Right hindlimb (tissue), 1 donor: ENCODE results near the gene ANKRD33.

Experiments used
- DNase-seq: peaks from one replicate; pipeline ENCODE4 v3.0.0-alpha.2; 2018

The ANKRD33 gene

DNA sequence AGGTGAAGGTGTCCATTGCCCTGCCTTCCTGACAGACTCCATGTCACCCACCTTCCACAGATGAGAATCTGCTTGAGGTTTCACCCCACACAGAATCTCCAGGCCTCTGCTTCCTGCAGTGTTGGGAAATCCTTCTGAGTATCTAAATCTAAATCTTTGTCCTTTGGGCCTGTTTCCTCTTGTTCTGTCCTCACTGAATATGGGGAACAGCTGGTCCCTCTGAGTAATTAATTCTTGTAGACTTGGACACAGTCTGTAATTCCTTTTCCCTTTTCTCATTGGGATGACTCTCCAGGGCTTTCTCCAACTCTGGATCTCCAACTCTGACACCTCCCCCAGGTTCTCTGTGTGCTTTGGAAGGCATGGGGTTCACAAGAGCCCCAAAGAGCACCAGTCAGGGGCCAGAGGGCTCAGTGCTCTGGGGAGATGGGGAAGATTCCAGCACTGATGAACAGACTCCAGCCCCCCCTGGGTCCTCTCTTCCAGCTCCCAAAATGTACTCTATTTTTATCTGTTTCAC, 17.1 kb downstream of the ANKRD33 start:
- DNase-seq = peak; percentile 15

DNA sequence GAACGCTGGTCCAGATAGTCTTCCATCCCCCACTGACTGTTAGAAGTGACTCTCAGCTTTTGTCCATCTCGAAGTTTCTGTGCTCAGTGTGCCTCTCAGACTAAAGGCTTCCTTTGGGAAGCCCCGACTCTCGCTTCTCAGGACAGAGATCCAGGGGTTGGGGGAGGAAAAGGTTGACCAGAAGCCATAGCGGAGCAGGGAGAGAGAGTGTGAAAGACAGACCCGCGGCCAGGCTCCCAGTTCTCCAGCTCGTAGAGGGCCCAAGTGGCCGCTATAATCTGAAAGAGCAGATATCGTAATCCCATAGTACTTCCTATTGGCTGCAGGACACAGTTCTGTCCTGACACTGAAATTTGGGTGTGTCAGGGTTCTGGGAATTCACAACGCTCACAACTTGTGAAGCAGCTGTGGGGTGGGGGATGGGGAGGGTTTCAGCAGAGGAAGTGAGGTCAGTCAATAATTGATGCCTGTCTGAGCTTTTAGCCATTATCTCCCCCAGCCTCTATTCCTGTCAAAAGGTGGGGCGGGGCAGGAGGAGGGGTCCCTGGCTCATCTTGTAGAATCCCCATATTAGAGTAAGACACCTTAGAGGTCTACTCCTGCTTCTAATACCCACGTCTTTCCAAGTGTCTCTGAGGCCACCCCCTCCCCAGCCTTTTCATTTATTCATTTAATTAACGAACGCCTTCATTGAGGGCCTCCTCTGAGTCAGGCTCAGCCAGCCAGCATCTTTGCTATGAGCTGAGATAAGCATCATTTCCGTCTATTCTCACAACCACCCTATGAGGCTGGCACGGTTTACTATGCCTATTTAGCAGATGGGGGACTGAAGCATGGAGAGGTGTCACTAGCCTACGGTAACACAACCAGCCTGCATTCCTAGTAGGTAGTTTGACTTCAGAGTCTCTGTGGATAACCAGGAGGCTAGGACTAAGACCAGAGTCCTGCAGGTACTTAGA, 17.8 kb downstream of the ANKRD33 start:
- peak; percentile 89 for DNase-seq

DNA sequence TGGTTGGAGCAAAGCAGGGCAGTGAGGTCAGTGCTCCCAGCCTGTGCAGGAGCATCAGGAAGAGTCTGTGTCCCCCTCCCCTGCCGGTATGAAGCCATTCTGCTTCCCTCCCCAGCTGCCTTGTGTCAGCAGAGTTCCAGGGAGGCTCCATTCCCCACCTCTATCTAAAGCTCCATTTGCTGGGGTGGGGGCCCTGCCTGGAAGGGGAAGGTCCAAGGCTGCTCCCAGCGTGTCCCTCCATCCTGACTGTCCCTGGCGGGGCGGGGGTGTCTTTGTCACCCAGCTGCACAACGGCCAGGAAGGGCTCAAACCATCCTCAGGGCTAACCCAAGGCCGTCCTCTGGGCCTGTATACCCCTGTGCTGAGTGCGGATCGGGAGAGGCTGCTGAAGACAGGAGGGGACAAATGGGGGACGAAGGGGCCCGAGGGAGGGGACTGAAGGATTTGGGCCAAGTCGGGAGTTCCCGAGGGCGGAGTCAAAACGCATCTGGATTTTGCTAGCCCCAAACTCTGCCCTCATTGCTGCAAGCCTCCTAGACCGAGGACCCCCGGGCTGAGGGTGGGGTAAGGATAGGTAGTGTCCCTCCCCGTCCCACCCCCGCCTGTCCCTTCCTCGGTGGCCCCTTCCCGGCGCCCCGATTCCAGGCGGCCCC, 18.7 kb downstream of the ANKRD33 start:
- DNase-seq = peak; percentile 63

DNA sequence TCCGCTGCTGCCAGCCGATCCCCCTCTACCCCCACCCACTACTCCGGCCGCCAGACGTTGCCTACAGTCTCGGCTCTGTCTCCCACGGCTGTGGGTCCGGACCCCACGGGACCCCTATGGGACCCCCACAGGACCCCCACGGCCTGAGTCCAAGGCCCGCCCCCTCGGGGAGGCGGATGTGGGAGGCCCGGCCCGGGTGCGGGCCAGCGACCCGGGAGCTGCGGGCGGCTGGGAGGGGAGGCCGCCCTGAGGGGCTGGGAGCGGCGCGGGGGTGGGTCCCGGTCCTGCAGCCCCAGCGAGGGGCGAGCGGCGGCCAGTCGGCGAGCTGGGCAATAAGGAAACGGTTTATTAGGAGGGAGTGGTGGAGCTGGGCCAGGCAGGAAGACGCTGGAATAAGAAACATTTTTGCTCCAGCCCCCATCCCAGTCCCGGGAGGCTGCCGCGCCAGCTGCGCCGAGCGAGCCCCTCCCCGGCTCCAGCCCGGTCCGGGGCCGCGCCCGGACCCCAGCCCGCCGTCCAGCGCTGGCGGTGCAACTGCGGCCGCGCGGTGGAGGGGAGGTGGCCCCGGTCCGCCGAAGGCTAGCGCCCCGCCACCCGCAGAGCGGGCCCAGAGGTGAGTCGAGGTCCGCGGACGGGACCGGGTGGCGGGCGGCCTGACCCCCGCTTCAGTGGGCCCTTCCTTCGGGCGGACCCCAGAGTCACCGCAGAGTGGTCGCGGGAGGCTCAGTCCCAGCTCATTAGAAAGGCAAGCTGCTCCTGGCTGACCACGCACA, 19.4 kb downstream of the ANKRD33 start, which contains the start of gene ACVRL1:
TSS of gene ACVRL1 (plus strand) at position 422 of the 773 bp plus-strand sequence. CDS start 4,971 bp downstream, outside the sequence.
- DNase-seq = peak; percentile 79

DNA sequence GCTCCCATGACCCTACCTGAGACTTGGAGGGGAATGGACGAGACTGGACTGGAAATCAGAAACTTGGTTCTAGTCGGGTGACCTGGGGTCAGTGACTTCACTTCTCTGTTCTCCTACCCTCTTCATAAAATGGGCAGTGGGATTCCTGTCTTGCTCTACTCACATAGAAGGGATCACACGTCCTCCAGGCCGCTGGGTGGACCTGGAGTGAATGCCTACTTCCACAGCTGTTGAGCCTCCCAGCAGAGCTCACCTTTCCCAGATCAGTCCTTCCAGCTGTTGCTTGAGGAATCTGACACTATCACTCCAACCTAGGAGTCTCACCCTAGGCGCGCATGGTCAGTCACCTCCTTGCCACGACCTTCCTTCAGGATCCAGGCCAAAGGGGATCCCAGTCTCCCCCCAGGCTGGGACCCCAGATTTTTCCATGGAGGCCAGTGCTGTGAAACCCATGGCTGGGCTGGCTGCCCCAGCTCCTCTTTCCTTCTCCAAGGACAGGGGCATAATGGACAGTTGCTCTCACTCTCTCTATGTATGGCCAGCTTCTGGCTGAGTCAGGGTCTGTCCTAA, 20.0 kb downstream of the ANKRD33 start:
- DNase-seq = peak; percentile 21

DNA sequence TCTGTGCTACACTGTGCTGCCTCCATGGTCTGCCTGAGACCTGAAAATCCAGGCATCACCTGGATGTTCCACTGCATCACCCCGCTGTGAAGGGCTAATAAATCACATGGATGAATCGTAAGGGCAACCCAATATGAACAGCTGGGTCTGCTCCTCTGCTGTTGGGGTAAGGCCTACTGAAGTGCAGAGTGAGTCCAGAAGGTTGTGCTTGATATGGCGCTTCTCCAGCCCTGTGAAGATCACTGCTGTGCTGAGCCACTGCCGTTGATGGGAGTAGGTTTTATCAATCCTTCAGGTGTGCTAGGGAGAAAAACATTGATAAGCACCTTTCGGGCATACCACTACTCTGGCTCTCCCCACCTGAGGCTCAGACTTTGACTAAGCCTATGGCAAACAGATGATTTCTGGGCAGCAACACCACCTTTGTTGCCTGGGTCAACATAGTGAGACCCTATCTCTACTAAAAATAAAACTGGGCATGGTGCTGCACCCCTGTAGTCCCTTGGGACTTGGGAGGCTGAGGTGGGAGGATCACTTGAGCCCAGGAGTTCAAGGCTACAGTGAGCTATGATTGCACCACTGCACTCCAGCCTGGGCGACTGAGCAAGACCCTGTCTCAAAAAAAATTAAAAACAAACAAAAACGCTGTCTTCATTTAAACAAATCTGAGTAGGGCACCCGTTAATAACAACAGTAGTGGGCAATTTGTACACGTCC, 21.1 kb downstream of the ANKRD33 start:
- no peak for DNase-seq

DNA sequence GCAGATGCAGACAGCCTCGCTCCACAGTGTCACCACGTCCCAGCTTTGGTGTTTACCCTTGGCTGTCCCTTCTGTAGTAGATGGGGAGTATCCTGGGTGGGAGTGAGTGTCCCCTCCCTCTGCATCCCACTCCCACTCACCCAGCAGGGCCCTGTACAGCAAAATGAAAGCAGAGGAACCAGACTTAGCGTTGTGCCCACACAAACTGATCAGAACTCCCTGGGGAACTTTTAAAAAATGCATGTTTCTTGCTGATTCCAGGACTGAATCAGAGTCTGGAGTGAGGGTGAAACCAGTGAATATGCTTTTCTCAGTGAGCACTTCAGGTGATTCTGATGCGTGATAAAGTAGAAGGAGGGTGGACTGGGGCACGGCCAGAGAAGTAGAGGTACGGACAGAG, 22.3 kb downstream of the ANKRD33 start:
- no peak for DNase-seq

DNA sequence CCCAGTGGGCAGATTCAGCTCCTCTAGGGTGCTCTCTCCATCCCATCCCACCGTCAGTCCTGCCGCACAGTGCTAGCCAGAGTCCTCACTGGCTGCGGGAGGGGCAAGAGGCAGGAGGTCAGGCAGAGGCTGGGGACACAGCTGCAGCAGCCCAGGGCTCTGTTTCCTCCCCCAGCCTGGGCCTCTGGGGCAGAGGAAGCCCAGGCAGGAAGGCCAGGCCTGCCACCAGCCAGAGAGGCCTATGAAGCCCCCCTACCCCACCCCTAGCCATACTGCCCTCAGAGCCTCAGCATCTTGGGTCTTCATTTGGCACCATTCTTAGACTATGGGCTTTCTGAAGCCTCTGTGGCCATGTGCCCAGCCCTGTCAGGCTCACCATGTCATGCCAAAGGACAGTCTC, 22.8 kb downstream of the ANKRD33 start:
- peak; percentile 32 for DNase-seq

DNA sequence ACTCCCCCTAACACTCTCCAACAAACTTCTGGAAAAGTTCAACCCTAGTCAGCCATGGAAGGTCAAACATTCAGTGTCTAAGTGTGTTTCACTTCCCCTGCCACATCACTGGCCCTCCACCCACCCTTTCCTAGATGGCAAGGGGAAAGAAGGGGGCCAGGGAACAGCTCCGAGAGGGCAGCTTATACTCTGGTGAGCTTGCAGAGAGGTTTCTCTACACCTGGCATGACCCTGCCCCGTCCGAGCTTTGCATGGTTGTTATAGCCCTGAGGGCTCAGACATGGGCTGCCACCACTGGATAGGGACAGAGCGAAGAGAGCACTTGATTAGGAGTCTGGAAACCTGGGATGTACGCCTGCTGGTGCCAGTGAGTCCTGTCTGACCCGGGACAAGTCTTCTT, 23.4 kb downstream of the ANKRD33 start:
- no peak for DNase-seq

DNA sequence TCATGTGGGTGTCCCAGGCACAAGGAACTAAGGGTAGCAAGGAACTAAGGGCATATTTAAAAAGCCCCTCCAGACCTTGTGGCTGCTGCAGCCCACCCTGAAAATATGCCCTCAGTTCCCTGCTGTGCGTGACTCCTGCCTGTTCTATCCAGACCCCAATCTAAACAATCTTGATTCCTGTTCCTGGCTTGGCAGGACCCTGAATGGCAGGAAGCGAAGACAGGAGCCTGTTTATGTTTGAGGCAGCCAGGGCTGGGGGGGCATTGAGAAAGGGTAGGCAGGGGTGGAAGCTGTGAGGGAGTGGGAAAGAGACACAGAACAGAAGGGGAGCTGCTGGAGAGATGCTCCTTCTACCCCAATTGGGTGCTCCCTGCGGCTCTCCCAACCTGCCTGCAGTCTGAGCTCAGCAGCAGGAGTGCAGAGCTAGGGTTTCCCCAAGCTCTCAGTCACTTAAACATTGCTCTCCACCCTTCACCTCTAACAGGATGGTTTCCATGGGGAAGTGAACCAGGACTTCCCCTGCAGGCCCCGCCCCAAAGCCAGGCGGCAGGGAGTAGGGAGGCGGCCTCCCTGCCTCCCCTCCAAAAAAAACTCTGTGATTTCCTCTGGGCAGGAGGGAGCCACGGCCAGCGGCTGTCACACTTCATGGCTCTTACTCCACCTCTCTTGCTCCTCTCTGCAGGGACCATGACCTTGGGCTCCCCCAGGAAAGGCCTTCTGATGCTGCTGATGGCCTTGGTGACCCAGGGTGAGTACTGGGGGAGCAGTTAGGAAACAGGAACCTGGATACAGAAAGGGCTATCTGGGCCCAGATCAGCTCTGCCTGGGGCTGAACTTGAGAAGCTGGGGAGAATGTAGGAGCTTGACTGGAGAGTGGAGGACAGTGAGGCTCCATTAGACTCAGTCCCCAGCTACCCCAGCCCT, 24.1 kb downstream of the ANKRD33 start:
- peak; percentile 39 for DNase-seq

DNA sequence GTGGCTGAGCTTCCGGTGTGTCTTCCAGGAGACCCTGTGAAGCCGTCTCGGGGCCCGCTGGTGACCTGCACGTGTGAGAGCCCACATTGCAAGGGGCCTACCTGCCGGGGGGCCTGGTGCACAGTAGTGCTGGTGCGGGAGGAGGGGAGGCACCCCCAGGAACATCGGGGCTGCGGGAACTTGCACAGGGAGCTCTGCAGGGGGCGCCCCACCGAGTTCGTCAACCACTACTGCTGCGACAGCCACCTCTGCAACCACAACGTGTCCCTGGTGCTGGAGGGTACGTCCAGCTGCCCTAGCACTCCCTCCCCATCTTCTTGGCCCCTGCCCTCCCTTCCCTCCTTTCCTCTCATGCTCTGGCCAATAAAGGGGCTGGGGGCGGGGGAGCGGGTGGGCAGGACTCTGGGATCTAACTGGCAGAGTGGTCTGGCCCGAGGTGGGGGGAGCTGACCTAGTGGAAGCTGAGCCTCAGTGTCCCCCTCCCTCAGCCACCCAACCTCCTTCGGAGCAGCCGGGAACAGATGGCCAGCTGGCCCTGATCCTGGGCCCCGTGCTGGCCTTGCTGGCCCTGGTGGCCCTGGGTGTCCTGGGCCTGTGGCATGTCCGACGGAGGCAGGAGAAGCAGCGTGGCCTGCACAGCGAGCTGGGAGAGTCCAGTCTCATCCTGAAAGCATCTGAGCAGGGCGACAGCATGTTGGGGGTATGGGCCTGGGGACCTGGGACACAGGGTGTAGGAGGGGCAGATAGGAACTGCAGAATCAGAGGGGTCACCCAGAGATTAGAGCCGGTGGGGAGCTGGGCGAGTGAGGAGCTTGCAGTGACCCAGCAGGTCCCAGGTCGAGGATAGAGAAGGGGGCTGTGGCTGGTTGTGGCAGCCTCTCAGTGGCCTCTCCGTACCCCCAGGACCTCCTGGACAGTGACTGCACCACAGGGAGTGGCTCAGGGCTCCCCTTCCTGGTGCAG, 25.4 kb downstream of the ANKRD33 start:
- peak; percentile 17 for DNase-seq

DNA sequence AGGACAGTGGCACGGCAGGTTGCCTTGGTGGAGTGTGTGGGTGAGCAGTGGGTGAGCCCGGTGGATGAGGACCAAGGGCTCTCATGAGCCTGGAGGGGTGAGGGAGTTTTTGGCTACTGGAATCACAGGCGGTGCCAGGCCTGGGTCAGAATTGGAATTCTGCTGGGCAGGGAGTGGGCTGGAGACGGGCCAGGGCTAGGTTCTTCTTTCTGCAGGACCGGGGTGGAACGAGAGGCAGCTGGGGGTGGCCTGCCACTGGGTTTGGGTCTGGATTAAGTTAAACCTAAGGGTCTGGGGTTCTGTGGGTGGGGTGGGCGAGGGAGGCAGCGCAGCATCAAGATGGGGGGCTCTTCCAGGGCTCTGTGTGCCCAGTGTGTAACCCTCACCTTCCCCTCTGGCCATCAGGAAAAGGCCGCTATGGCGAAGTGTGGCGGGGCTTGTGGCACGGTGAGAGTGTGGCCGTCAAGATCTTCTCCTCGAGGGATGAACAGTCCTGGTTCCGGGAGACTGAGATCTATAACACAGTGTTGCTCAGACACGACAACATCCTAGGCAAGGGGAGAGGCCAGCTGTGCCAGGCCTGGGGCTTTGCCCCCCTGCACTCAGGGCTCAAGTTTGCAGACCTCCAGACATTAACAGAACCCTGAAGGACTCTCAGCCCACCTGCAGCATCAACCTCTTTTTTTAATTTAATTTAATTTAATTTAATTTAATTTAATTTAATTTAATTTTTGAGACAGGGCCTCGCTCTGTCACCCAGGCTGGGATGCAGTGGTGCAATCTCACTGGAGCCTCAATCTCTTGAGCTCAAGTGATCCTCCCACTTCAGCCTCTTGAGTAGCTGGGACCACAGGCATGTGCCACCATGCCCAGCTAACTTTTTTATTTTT, 26.4 kb downstream of the ANKRD33 start:
- no peak for DNase-seq

DNA sequence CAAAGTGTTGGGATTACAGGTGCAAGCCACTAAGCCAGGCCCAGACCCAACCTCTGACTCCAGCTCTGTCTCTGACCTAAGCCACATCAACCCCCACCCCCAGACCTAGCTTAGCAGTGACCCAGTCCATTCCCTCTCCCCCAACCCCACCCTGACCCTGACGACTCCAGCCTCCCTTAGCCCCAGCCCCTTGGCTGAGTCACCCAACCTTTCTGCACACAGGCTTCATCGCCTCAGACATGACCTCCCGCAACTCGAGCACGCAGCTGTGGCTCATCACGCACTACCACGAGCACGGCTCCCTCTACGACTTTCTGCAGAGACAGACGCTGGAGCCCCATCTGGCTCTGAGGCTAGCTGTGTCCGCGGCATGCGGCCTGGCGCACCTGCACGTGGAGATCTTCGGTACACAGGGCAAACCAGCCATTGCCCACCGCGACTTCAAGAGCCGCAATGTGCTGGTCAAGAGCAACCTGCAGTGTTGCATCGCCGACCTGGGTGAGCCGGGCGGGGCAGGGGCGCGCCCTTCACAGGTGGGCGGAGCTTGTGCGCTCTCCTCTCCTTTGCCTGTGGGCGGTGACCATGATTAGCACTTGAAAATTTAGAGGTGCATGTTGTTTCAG, 27.2 kb downstream of the ANKRD33 start:
- no peak for DNase-seq

DNA sequence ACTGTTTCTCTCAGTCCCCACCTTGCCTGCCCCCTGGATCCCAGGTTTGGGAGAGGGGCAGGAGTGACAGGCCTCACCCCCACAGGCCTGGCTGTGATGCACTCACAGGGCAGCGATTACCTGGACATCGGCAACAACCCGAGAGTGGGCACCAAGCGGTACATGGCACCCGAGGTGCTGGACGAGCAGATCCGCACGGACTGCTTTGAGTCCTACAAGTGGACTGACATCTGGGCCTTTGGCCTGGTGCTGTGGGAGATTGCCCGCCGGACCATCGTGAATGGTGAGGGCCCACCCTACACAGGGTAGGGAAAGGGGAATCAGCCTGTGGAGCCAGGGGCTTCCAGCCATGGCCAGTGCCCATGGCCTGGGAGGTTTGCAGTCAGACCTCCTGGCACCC, 28.0 kb downstream of the ANKRD33 start:
- DNase-seq = no peak

DNA sequence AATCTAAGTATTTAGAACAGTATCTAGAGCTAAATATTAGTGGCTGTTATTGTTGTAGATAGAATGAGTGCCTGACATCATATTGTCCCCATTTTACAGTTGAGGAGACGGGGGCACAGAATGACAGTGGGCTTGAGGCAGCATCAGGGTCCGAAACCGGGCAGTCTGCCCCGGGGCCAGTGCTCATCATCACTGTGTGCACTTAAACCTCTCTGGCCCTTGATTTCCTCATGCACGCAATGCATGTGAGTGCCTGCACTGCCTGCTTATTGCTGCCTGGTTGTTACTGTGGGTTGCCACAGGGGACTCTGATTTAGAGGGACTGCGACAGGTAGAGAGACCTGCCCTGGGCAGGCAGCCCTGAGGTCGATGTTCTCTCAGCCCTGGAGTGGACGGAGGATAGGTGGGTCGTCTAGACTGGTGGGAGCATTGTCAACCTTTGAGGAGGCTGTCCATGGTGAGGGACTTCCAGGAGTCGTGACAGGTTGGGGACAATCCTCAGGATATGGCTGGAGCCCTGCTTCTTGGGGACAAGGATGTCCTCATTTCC, 29.2 kb downstream of the ANKRD33 start:
- DNase-seq = no peak

DNA sequence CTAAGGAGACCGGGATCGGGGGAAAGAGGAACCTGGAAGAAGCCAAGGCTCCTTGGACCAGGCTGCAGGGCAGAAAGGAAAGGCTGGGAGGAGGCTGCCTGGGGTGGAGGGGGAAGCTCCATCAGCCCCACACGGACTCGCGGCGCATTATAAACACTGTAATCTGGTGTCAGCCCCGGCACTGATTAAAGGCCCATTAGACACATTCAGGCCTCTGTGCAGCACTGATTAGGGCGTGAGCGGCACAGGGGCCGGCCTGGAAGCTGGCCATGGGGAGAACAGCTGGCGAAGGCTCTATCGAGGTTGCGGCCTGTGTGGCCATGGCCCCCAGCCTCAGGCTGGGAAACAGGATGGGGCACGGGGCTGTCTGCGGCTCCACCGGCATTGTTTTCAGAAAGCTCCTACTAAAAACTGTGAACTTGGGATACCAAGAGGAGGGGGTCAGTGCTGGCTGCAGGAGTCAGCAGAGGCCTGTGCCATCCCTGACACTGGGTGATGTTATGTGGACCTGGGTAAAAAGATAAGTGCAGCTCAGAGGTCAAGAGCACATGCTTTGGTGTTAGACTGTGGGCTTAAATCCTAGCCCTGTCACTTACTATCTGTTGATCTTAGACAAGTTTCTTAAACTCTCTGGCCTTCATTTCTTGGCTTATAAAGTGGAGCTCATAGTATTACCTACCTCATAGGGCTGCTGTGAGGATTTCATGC, 30.0 kb downstream of the ANKRD33 start:
- no peak for DNase-seq

DNA sequence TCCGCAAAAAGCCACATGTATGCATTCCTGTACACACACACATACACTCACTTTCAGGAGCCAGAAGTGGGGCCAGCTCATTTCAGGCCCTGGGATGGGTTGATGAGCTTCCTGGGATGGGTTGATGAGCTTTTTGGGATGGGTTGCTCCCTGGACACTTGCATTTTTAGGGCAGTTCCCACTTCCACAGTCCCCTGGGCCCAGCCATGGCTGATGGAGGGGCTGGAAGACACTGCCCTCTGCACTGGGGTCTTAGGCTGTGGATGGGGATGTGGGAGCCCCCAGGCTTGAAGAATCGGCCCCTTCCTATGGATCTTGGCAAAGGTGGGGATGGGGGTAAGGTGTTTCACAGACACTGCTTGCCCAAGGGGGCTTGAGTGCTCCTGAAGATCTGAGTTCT, 32.1 kb downstream of the ANKRD33 start:
- no peak for DNase-seq
